Upper lobe of left lung (tissue), 6 donors: ENCODE data around the gene LZTFL1. TPM values are rescaled to one million over a fixed set of nuclear protein-coding genes. Genes with fewer than 3 reads are reported as not detected.
"Not testable (repeated sequence)": the region's sequence is repeated elsewhere in the genome, so short reads cannot be mapped to it uniquely, and the experiment has no call there.

Source experiments
- ATAC-seq, 2 donors: fragments of 200-7000 bp; cut with Tn5 transposase; one replicate each; pipeline ENCODE4 v1.9.1; 2022; ENCODE audit warnings: mild to moderate bottlenecking in 2 of 2, moderate library complexity in 2 of 2; ENCODE audit not compliant: low FRiP score in 2 of 2
- DNase-seq, 2 donors: peaks; one replicate each; pipeline ENCODE4 v3.0.0-alpha.2; 2019 to 2020
- H3K27ac ChIP-seq, 4 donors: fragments of 200-600 bp; sonication (generic); one replicate each; pipeline ENCODE4 v1.5.1; 2016 to 2019
- H3K27me3 ChIP-seq, 4 donors: fragments of 200-600 bp; sonication (generic); one replicate each; pipeline ENCODE4 v1.5.1; 2017 to 2019
- H3K36me3 ChIP-seq, 4 donors: fragments of 200-600 bp; sonication (generic); one replicate each; pipeline ENCODE4 v1.5.1; 2016 to 2019
- H3K4me1 ChIP-seq, 4 donors: fragments of 200-600 bp; sonication (generic); one replicate each; pipeline ENCODE4 v1.5.1; 2018 to 2019
- H3K4me3 ChIP-seq, 4 donors: fragments of 200-600 bp; sonication (generic); one replicate each; pipeline ENCODE4 v1.5.1; 2017 to 2019; ENCODE audit warnings: mild to moderate bottlenecking in 2 of 4, moderate library complexity in 1 of 4
- H3K9me3 ChIP-seq, 4 donors: fragments of 200-600 bp; sonication (generic); one replicate each; pipeline ENCODE4 v1.5.1; 2018 to 2019
- CTCF ChIP-seq, 6 experiments: fragments of 450-650 bp in 4 of 6; fragments of 200-600 bp in 2 of 6; sonication (generic) in 2 of 6; IDR thresholded peaks; one replicate each; pipeline ENCODE4 v1.5.1; 2016 to 2019; ENCODE audit warnings: antibody characterized with exemption in 6 of 6
- EP300 ChIP-seq, 4 donors: sonication (generic); formaldehyde crosslinking; IDR thresholded peaks; one replicate each; pipeline ENCODE4 v1.5.1; 2017; ENCODE audit warnings: antibody characterized with exemption in 4 of 4, control low read depth in 2 of 4
- POLR2A ChIP-seq, 4 donors: fragments of 450-650 bp; IDR thresholded peaks; one replicate each; pipeline ENCODE4 v1.5.1; 2016 to 2017; ENCODE audit warnings: antibody characterized with exemption in 4 of 4, mild to moderate bottlenecking in 2 of 4
- POLR2AphosphoS5 ChIP-seq, 2 donors: sonication (generic); formaldehyde crosslinking; IDR thresholded peaks; one replicate each; pipeline ENCODE4 v1.5.1; 2017; ENCODE audit warnings: antibody characterized with exemption in 2 of 2
- WGBS, 2 donors: methylation state at CpG; one replicate each; pipeline ENCODE4 v1.1.5; 2017 to 2018; 5-methylcytosine and 5-hydroxymethylcytosine counted together
- total RNA-seq, 6 donors: library from RNA; depleted of rRNA in 4 of 6; stranded (reverse); fragments of >200 nt in 4 of 6; gene quantifications; one replicate each; pipeline versions ENCODE4 v1.1.0 to v1.2.1, GENCODE V29; 2016 to 2021
- donor health status: DM: no; HTN: no; CAD: no; lungs with moderate emphysema.
- donor health status: DM: no; HTN: yes; CAD: no; lungs with severe emphysema.

LZTFL1 gene
- total RNA-seq, 6 donors from 2014 or later, result 19.9 to 51.7 (median 31.3) TPM

GRCh38 chr3:45860481-45860880 lies 18.6 kb upstream of the LZTFL1 start:
- Histone ChIP-seq H3K4me3 (no peak overlapping the region), H3K9me3 (peaks cover 0 to 4% (median 2%) of the 10 kb centered on the region in 4 donors), H3K36me3 (no peaks in the 10 kb centered on the region), H3K4me1 (no peaks in the 10 kb centered on the region), H3K27me3 (no peaks in the 10 kb centered on the region), H3K27ac (no peak overlapping the region)
- DNase-seq (no peak), ATAC-seq (no peak)
- TF ChIP-seq POLR2AphosphoS5 (IDR thresholded peaks at IDR 0.05) (no peak), EP300 (IDR thresholded peaks at IDR 0.05) (no peak)
- 71 to 81% methylated on average over 4 of the region's 4 CpGs for WGBS, 2 donors

DNA sequence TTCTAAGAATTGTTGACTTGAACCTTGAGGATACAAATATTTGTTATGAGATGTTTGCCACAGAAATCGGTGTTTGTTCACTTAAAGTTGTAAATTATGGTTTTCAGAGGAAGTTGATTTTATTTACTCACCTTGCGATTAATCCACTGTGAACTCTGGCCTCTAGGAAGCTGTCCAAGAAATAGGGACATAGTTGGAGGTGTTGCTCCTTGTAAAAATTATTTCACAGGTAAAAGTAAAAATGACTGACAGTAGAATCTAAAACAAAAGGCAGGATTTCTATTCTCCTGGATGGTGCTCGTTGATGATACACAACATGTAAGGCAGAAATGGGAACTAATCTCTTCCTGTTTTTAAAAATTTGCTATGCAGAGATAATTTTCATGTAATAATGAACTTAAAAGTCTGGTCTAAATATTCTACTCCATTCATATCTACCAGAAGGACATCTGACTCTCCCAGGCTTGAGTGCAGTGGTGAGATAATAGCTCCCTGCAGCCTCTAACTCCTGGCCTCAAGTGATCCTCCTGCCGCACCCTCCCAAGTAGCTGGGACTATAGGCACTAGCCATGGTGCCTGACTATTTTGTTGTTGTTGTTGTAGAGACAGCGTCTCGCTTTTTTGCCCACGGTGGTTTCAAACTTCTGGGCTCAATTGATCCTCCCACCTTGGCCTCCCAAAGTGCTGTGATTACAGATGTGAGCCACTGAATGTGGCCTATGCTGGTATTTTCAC lies 17.1 kb upstream of the LZTFL1 start:
- H3K36me3 ChIP-seq, result no peaks in the 10 kb centered on the region
- H3K27ac ChIP-seq, result no peak overlapping the region
- no peaks in the 10 kb centered on the region for H3K27me3 ChIP-seq
- WGBS, 2 donors, result 70 to 85% methylated on average over 7 of the region's 7 CpGs
- no peaks in the 10 kb centered on the region for H3K4me1 ChIP-seq
- H3K4me3 ChIP-seq, result no peak overlapping the region
- TF ChIP-seq EP300 (IDR thresholded peaks at IDR 0.05) (no peak), CTCF (IDR thresholded peaks at IDR 0.05) (no peak), POLR2AphosphoS5 (IDR thresholded peaks at IDR 0.05) (no peak), POLR2A (IDR thresholded peaks at IDR 0.05) (no peak)
- H3K9me3 ChIP-seq, result peaks cover 0 to 4% (median 2%) of the 10 kb centered on the region in 4 donors
- DNase-seq, result no peak
- ATAC-seq, result no peak

- not testable (repeated sequence) for H3K9me3 ChIP-seq, H3K27ac ChIP-seq, ATAC-seq, DNase-seq, H3K4me3 ChIP-seq, H3K27me3 ChIP-seq, H3K4me1 ChIP-seq, H3K36me3 ChIP-seq
- 87 to 93% methylated on average over 2 of the region's 2 CpGs for WGBS, 2 donors
These were observed 15.1 kb upstream of the LZTFL1 start for GRCh38 chr3:45857024-45857423.

DNA sequence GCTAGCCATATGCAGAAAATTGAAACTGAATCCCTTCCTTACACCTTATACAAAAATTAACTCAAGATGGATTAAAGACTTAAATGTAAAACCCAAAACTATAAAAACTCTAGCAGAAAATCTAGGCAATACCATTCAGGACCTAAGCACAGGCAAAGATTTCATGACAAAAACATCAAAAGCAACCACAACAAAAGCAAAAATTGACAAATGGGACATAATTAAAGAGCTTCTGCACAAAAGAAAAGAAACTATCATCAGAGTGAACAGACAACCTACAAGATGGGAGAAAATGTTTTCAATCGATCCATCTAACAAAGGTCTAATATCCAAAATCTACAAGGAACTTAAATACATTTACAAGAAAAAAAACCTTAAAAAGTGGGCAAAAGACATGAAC lies 14.4 kb upstream of the LZTFL1 start:
- H3K27ac ChIP-seq, DNase-seq, H3K36me3 ChIP-seq, H3K4me1 ChIP-seq, ATAC-seq, H3K4me3 ChIP-seq, H3K27me3 ChIP-seq, H3K9me3 ChIP-seq: not testable (repeated sequence)
- WGBS, 2 donors, result 94 to 95% methylated on average over 1 of the region's 1 CpG

DNA sequence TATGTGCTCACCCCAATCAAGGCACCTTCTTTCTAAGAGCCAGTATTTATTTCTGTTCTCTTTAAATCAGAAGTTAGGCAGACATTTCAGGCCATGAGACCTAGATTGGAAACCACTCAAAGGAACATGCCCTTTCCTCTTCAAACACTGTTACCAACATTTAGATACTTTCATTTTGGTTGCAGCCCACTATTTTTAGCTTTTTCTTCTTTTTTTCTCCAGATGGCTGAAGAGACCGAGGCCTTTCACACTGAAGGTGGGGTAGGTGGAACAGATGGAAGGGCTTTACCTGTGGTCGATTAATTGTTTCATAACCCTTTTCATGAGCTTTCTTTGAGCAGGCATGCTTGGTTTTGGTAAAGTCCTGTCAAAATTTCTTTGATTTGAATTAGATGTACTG lies 10.9 kb upstream of the LZTFL1 start:
- H3K36me3 ChIP-seq, result no peaks in the 10 kb centered on the region
- DNase-seq, result no peak
- no peak for TF ChIP-seq EP300 (IDR thresholded peaks at IDR 0.05)
- H3K27me3 ChIP-seq, result no peaks in the 10 kb centered on the region
- no peak overlapping the region for H3K4me3 ChIP-seq
- WGBS, 2 donors, result 81 to 85% methylated on average over 2 of the region's 2 CpGs
- no peak overlapping the region for H3K27ac ChIP-seq
- H3K9me3 ChIP-seq, result no peaks in the 10 kb centered on the region
- ATAC-seq, result no peak
- no peaks in the 10 kb centered on the region for H3K4me1 ChIP-seq

- TF ChIP-seq CTCF (IDR thresholded peaks at IDR 0.05) (no peak), EP300 (IDR thresholded peaks at IDR 0.05) (no peak), POLR2A (IDR thresholded peaks at IDR 0.05) (no peak), POLR2AphosphoS5 (IDR thresholded peaks at IDR 0.05) (no peak)
- no peaks in the 10 kb centered on the region for H3K36me3 ChIP-seq
- no peak overlapping the region for H3K27ac ChIP-seq
- H3K27me3 ChIP-seq, result no peaks in the 10 kb centered on the region
- WGBS, 2 donors, result 45 to 97% methylated on average over 1 of the region's 1 CpG
- no peaks in the 10 kb centered on the region for H3K4me1 ChIP-seq
- H3K9me3 ChIP-seq, result no peaks in the 10 kb centered on the region
- no peak for DNase-seq
- H3K4me3 ChIP-seq, result no peak overlapping the region
- no peak for ATAC-seq
These were observed 6.5 kb upstream of the LZTFL1 start for GRCh38 chr3:45848392-45848791.

GRCh38 chr3:45844616-45845015 lies 2.7 kb upstream of the LZTFL1 start:
- no peaks in the 10 kb centered on the region for H3K36me3 ChIP-seq
- no peak for TF ChIP-seq POLR2A (IDR thresholded peaks at IDR 0.05)
- TF ChIP-seq EP300 (IDR thresholded peaks at IDR 0.05), result no peak
- no peak for TF ChIP-seq POLR2AphosphoS5 (IDR thresholded peaks at IDR 0.05)
- TF ChIP-seq CTCF (IDR thresholded peaks at IDR 0.05), result no peak
- 87 to 93% methylated on average over 1 of the region's 1 CpG for WGBS, 2 donors
- H3K27ac ChIP-seq, result no peak overlapping the region
- H3K4me3 ChIP-seq, result no peak overlapping the region
- no peaks in the 10 kb centered on the region for H3K9me3 ChIP-seq
- DNase-seq (no peak), ATAC-seq (no peak)
- peaks cover 10 to 15% (median 11%) of the 10 kb centered on the region in 4 donors for H3K4me1 ChIP-seq
- no peaks in the 10 kb centered on the region for H3K27me3 ChIP-seq
